ENCODE data around the gene CACNA1I.

DNA sequence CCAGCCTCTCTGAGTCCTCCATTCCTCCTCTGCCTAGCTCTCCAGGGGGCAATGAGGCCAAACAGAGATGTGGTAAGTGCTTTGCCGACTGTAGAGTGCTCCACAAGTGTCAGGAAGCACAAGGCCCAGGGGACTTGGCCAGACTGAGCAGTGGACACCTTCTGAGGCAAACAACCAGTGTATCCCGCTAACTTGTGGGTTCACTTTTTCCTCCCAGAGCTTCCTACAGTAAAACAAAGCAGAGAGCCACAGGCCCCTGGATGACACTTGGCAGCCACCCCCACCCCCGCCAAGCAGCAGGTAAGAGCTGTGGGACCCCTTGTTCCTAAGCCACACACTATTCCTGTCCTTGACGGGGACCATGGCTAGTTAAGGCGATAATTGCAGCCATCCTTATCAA lies 160.9 kb downstream of the CACNA1I start:
- TF ChIP-seq, protein P1, sequence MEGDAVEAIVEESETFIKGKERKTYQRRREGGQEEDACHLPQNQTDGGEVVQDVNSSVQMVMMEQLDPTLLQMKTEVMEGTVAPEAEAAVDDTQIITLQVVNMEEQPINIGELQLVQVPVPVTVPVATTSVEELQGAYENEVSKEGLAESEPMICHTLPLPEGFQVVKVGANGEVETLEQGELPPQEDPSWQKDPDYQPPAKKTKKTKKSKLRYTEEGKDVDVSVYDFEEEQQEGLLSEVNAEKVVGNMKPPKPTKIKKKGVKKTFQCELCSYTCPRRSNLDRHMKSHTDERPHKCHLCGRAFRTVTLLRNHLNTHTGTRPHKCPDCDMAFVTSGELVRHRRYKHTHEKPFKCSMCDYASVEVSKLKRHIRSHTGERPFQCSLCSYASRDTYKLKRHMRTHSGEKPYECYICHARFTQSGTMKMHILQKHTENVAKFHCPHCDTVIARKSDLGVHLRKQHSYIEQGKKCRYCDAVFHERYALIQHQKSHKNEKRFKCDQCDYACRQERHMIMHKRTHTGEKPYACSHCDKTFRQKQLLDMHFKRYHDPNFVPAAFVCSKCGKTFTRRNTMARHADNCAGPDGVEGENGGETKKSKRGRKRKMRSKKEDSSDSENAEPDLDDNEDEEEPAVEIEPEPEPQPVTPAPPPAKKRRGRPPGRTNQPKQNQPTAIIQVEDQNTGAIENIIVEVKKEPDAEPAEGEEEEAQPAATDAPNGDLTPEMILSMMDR (conservative IDR thresholded peaks at IDR 0.05): no peak
- TF ChIP-seq ZFX (IDR thresholded peaks at IDR 0.05): no peak
